WTC11 (cell line): ENCODE measurements around the gene DCLK1. TPM values are rescaled to one million over a fixed set of nuclear protein-coding genes. Genes with fewer than 3 reads are reported as not detected.

Experiments used
- ATAC-seq: fragments of 200-7000 bp; cut with Tn5 transposase; 2 replicates; pipeline ENCODE4 v1.10.0; 2021; ENCODE audit warnings: mild to moderate bottlenecking, moderate library complexity
- CTCF ChIA-PET: fragments of 300-600 bp; sonication (Branson Sonifier 250); formaldehyde crosslinking; loops from one replicate; lab custom pipeline; 2021; ENCODE audit warnings: antibody characterized with exemption; lab: Charles Lee
- POLR2A ChIA-PET: fragments of 350-600 bp; sonication (Branson Sonifier 250); formaldehyde crosslinking; loops from one replicate; lab custom pipeline; 2021; ENCODE audit warnings: antibody characterized with exemption; lab: Charles Lee
- DNase-seq: peaks from one replicate; pipeline ENCODE4 v3.0.0; 2021; ENCODE audit warnings: low spot score
- H3K27ac Mint-ChIP-seq: 2 replicates; pipeline ENCODE4 v1.8.0; 2021; ENCODE audit warnings: mixed read lengths
- H3K27me3 Mint-ChIP-seq: 2 replicates; pipeline ENCODE4 v1.8.0; 2021; ENCODE audit warnings: low read depth, mild to moderate bottlenecking, moderate library complexity, mixed read lengths
- H3K36me3 Mint-ChIP-seq: 2 replicates; pipeline ENCODE4 v1.8.0; 2021; ENCODE audit warnings: mixed read lengths
- H3K4me1 Mint-ChIP-seq: 2 replicates; pipeline ENCODE4 v1.8.0; 2022; ENCODE audit warnings: mixed read lengths
- H3K4me3 Mint-ChIP-seq: 2 replicates; pipeline ENCODE4 v1.8.0; 2021; ENCODE audit warnings: mild to moderate bottlenecking, moderate library complexity, mixed read lengths
- H3K9me3 Mint-ChIP-seq: 2 replicates; pipeline ENCODE4 v1.8.0; 2021; ENCODE audit warnings: mixed read lengths
- CREB1 ChIP-seq: sonication (generic); formaldehyde crosslinking; IDR thresholded peaks from 2 replicates; pipeline ENCODE4 v1.8.0; 2023; ENCODE audit warnings: mild to moderate bottlenecking, missing genetic modification reagents
- E2F1 ChIP-seq: sonication (generic); formaldehyde crosslinking; IDR thresholded peaks from 2 replicates; pipeline ENCODE4 v1.8.0; 2022; ENCODE audit warnings: mild to moderate bottlenecking, missing genetic modification reagents
- FOXK1 ChIP-seq: sonication (generic); formaldehyde crosslinking; IDR thresholded peaks from 2 replicates; pipeline ENCODE4 v1.8.0; 2022; ENCODE audit warnings: mild to moderate bottlenecking, moderate library complexity, missing genetic modification reagents
- JAZF1 ChIP-seq: fragments of 250-450 bp; sonication (Bioruptor Pico); IDR thresholded peaks from 2 replicates; pipeline ENCODE4 v1.9.0; 2021; ENCODE audit warnings: moderate library complexity, mild to moderate bottlenecking, inconsistent platforms
- MAX ChIP-seq: sonication (generic); formaldehyde crosslinking; IDR thresholded peaks from 2 replicates; pipeline ENCODE4 v1.8.0; 2022; ENCODE audit warnings: mild to moderate bottlenecking, missing genetic modification reagents
- NFE2L1 ChIP-seq: sonication (generic); formaldehyde crosslinking; IDR thresholded peaks from 2 replicates; pipeline ENCODE4 v1.8.1; 2023; ENCODE audit warnings: missing genetic modification reagents
- NR3C1 ChIP-seq: sonication (generic); formaldehyde crosslinking; conservative IDR thresholded peaks from 2 replicates; pipeline ENCODE4 v1.8.1; 2023; ENCODE audit warnings: low read depth, mild to moderate bottlenecking, missing genetic modification reagents
- RELA ChIP-seq: sonication (generic); formaldehyde crosslinking; IDR thresholded peaks from 2 replicates; pipeline ENCODE4 v1.8.1; 2022; ENCODE audit warnings: missing genetic modification reagents, mild to moderate bottlenecking, borderline replicate concordance
- ZNF138 ChIP-seq: sonication (generic); formaldehyde crosslinking; conservative IDR thresholded peaks from 2 replicates; pipeline ENCODE4 v1.8.1; 2022; ENCODE audit warnings: mild to moderate bottlenecking, moderate library complexity, missing genetic modification reagents
- ZNF263 ChIP-seq: sonication (generic); formaldehyde crosslinking; IDR thresholded peaks from 2 replicates; pipeline ENCODE4 v1.8.1; 2022; ENCODE audit warnings: low read depth, mild to moderate bottlenecking, moderate library complexity, missing genetic modification reagents
- ZNF396 ChIP-seq: fragments of 250-450 bp; sonication (Bioruptor Pico); IDR thresholded peaks from 2 replicates; pipeline ENCODE4 v1.8.0; 2021; ENCODE audit warnings: mild to moderate bottlenecking, moderate library complexity, borderline replicate concordance
- ZNF425 ChIP-seq: fragments of 250-450 bp; sonication (Bioruptor Pico); conservative IDR thresholded peaks from 2 replicates; pipeline ENCODE4 v1.9.0; 2021; ENCODE audit warnings: mild to moderate bottlenecking
- total RNA-seq: library from RNA; stranded (reverse); gene quantifications from 3 replicates; pipeline ENCODE4 v1.2.3, GENCODE V29; 2021
- TF ChIP-seq, protein P1 (sequence below): sonication (generic); formaldehyde crosslinking; IDR thresholded peaks from 2 replicates; pipeline ENCODE4 v1.8.1; 2023; ENCODE audit warnings: mild to moderate bottlenecking, missing genetic modification reagents, moderate library complexity
- TF ChIP-seq, protein P2 (sequence below): sonication (generic); formaldehyde crosslinking; IDR thresholded peaks from 2 replicates; pipeline ENCODE4 v1.8.1; 2022; ENCODE audit warnings: missing genetic modification reagents, borderline replicate concordance
- TF ChIP-seq, protein P3 (sequence below): sonication (generic); formaldehyde crosslinking; IDR thresholded peaks from 2 replicates; pipeline ENCODE4 v1.8.0; 2023; ENCODE audit warnings: missing genetic modification reagents
- TF ChIP-seq, protein P4 (sequence below): fragments of 250-450 bp; sonication (Bioruptor Pico); IDR thresholded peaks from 2 replicates; pipeline ENCODE4 v1.9.0; 2021; ENCODE audit warnings: mild to moderate bottlenecking
- TF ChIP-seq, protein P5 (sequence below): sonication (generic); formaldehyde crosslinking; IDR thresholded peaks from 2 replicates; pipeline ENCODE4 v1.8.0; 2022; ENCODE audit warnings: missing genetic modification reagents
- TF ChIP-seq, protein P6 (sequence below): sonication (generic); formaldehyde crosslinking; IDR thresholded peaks from 2 replicates; pipeline ENCODE4 v1.8.0; 2022; ENCODE audit warnings: mild to moderate bottlenecking, missing genetic modification reagents

DCLK1 gene
- total RNA-seq, 1 experiment from 2014 or later, result 18.5 TPM

GRCh38 chr13:35879111-35879510 is 252.1 kb downstream of the DCLK1 start:
- CTCF ChIA-PET, result interaction anchor here (1.0 to 1.2 kb wide), 2 partner anchors 61 to 74 kb away, joined by 3 read pairs; no protein-coding TSS in a partner anchor

GRCh38 chr13:35876601-35877000 is 254.6 kb downstream of the DCLK1 start:
- CTCF ChIA-PET, result no interaction called here
- H3K27ac Mint-ChIP-seq, result no peak overlapping the region
- TF ChIP-seq ZNF263 (CRISPR knock-in tag) (no peak), CREB1 (CRISPR knock-in tag) (no peak), FOXK1 (CRISPR knock-in tag) (no peak), ZNF138 (CRISPR knock-in tag) (no peak), MAX (CRISPR knock-in tag) (no peak), ZNF396 (no peak), NR3C1 (no peak), RELA (CRISPR knock-in tag) (no peak)
- TF ChIP-seq, protein P1, sequence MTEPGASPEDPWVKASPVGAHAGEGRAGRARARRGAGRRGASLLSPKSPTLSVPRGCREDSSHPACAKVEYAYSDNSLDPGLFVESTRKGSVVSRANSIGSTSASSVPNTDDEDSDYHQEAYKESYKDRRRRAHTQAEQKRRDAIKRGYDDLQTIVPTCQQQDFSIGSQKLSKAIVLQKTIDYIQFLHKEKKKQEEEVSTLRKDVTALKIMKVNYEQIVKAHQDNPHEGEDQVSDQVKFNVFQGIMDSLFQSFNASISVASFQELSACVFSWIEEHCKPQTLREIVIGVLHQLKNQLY, result no peak
- TF ChIP-seq, protein P2, sequence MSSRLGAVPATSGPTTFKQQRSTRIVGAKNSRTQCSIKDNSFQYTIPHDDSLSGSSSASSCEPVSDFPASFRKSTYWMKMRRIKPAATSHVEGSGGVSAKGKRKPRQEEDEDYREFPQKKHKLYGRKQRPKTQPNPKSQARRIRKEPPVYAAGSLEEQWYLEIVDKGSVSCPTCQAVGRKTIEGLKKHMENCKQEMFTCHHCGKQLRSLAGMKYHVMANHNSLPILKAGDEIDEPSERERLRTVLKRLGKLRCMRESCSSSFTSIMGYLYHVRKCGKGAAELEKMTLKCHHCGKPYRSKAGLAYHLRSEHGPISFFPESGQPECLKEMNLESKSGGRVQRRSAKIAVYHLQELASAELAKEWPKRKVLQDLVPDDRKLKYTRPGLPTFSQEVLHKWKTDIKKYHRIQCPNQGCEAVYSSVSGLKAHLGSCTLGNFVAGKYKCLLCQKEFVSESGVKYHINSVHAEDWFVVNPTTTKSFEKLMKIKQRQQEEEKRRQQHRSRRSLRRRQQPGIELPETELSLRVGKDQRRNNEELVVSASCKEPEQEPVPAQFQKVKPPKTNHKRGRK (CRISPR knock-in tag), result no peak
- TF ChIP-seq, protein P3, sequence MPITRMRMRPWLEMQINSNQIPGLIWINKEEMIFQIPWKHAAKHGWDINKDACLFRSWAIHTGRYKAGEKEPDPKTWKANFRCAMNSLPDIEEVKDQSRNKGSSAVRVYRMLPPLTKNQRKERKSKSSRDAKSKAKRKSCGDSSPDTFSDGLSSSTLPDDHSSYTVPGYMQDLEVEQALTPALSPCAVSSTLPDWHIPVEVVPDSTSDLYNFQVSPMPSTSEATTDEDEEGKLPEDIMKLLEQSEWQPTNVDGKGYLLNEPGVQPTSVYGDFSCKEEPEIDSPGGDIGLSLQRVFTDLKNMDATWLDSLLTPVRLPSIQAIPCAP (CRISPR knock-in tag), result no peak
- TF ChIP-seq, protein P4, sequence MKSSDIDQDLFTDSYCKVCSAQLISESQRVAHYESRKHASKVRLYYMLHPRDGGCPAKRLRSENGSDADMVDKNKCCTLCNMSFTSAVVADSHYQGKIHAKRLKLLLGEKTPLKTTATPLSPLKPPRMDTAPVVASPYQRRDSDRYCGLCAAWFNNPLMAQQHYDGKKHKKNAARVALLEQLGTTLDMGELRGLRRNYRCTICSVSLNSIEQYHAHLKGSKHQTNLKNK, result no peak
- TF ChIP-seq, protein P5, sequence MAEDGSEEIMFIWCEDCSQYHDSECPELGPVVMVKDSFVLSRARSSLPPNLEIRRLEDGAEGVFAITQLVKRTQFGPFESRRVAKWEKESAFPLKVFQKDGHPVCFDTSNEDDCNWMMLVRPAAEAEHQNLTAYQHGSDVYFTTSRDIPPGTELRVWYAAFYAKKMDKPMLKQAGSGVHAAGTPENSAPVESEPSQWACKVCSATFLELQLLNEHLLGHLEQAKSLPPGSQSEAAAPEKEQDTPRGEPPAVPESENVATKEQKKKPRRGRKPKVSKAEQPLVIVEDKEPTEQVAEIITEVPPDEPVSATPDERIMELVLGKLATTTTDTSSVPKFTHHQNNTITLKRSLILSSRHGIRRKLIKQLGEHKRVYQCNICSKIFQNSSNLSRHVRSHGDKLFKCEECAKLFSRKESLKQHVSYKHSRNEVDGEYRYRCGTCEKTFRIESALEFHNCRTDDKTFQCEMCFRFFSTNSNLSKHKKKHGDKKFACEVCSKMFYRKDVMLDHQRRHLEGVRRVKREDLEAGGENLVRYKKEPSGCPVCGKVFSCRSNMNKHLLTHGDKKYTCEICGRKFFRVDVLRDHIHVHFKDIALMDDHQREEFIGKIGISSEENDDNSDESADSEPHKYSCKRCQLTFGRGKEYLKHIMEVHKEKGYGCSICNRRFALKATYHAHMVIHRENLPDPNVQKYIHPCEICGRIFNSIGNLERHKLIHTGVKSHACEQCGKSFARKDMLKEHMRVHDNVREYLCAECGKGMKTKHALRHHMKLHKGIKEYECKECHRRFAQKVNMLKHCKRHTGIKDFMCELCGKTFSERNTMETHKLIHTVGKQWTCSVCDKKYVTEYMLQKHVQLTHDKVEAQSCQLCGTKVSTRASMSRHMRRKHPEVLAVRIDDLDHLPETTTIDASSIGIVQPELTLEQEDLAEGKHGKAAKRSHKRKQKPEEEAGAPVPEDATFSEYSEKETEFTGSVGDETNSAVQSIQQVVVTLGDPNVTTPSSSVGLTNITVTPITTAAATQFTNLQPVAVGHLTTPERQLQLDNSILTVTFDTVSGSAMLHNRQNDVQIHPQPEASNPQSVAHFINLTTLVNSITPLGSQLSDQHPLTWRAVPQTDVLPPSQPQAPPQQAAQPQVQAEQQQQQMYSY (CRISPR knock-in tag), result no peak

More at GRCh38 chr13:35879111-35879510, 252.1 kb downstream of the DCLK1 start:
- POLR2A ChIA-PET, result no interaction called here
- no peak for DNase-seq
- ATAC-seq, result peak; percentile 74
- peaks cover 19% of the 10 kb centered on the region for H3K9me3 Mint-ChIP-seq
- H3K27ac Mint-ChIP-seq, result no peak overlapping the region
- H3K4me1 Mint-ChIP-seq, result peaks cover 13% of the 10 kb centered on the region
- H3K4me3 Mint-ChIP-seq, result no peak overlapping the region
- no peaks in the 10 kb centered on the region for H3K27me3 Mint-ChIP-seq
- no peaks in the 10 kb centered on the region for H3K36me3 Mint-ChIP-seq
- TF ChIP-seq, protein P6, sequence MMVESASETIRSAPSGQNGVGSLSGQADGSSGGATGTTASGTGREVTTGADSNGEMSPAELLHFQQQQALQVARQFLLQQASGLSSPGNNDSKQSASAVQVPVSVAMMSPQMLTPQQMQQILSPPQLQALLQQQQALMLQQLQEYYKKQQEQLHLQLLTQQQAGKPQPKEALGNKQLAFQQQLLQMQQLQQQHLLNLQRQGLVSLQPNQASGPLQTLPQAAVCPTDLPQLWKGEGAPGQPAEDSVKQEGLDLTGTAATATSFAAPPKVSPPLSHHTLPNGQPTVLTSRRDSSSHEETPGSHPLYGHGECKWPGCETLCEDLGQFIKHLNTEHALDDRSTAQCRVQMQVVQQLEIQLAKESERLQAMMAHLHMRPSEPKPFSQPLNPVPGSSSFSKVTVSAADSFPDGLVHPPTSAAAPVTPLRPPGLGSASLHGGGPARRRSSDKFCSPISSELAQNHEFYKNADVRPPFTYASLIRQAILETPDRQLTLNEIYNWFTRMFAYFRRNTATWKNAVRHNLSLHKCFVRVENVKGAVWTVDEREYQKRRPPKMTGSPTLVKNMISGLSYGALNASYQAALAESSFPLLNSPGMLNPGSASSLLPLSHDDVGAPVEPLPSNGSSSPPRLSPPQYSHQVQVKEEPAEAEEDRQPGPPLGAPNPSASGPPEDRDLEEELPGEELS (CRISPR knock-in tag), result no peak
- no peak for TF ChIP-seq JAZF1 (CRISPR knock-in tag)
- no peak for TF ChIP-seq E2F1 (CRISPR knock-in tag)
- no peak for TF ChIP-seq RELA (CRISPR knock-in tag)
- TF ChIP-seq NFE2L1 (CRISPR knock-in tag), result no peak
- TF ChIP-seq ZNF425 (CRISPR knock-in tag), result no peak

More at GRCh38 chr13:35876601-35877000, 254.6 kb downstream of the DCLK1 start:
- DNase-seq, result no peak
- POLR2A ChIA-PET, result no interaction called here
- ATAC-seq, result no peak
- H3K4me3 Mint-ChIP-seq, result no peak overlapping the region
- no peaks in the 10 kb centered on the region for H3K36me3 Mint-ChIP-seq
- H3K27me3 Mint-ChIP-seq, result no peaks in the 10 kb centered on the region
- peaks cover 5% of the 10 kb centered on the region for H3K4me1 Mint-ChIP-seq
- 0 out of 2 replicates have a peak, but pooled peaks cover 5% of the 10 kb centered on the region for H3K9me3 Mint-ChIP-seq
